Colonic mucosa (tissue), 4 donors: Measurements from ENCODE around the gene MLPH. TPM values are rescaled to one million over a fixed set of nuclear protein-coding genes. Genes with fewer than 3 reads are reported as not detected.
"Not testable (repeated sequence)": the region's sequence is repeated elsewhere in the genome, so short reads cannot be mapped to it uniquely, and the experiment has no call there.

ENCODE experiments used
- DNase-seq: peaks from one replicate; pipeline ENCODE4 v3.0.0-alpha.2; 2020
- H3K27ac ChIP-seq: fragments of 200-600 bp; one replicate; pipeline ENCODE4 v1.8.0; 2021
- H3K27me3 ChIP-seq: fragments of 200-600 bp; one replicate; pipeline ENCODE4 v1.8.0; 2021
- H3K36me3 ChIP-seq: fragments of 200-600 bp; one replicate; pipeline ENCODE4 v1.8.0; 2021
- H3K4me1 ChIP-seq: fragments of 200-600 bp; one replicate; pipeline ENCODE4 v1.8.0; 2021; ENCODE audit warnings: mild to moderate bottlenecking
- H3K4me3 ChIP-seq: fragments of 200-600 bp; one replicate; pipeline ENCODE4 v1.8.0; 2021
- H3K9ac ChIP-seq, 2 donors: one replicate each; pipeline ENCODE4 v1.7.0; 2013; ENCODE audit warnings: control low read depth in 2 of 2, low read depth in 2 of 2, low read length in 2 of 2
- H3K9me3 ChIP-seq: fragments of 200-600 bp; one replicate; pipeline ENCODE4 v1.8.0; 2021
- CTCF ChIP-seq: fragments of 200-600 bp; IDR thresholded peaks from one replicate; pipeline ENCODE4 v1.8.0; 2022; ENCODE audit warnings: antibody characterized with exemption, mild to moderate bottlenecking
- intact Hi-C: fragments of 100-400 bp; cut with DNase I; formaldehyde crosslinking; loops from one replicate; pipeline ENCODE4 v1.14.1; 2022
- total RNA-seq, 2 donors: library from RNA; stranded (reverse); fragmentation: NEBNext Ultra II Directional in 1 of 2; extraction: Animal tissue kit (Norgen Biotek cat#: 25700) in 1 of 2; gene quantifications; one replicate each; pipeline ENCODE4 v1.2.1, GENCODE V29; 2021
- donor health status: healthy.
- donor health status: DM: no; HTN: no; CAD: no.
- donor health status: DM: no; HTN: no; CAD: no.

Gene MLPH
- total RNA-seq, 2 donors from 2014 or later = 87.9 to 111 TPM

GRCh38 chr2:237592425-237592980 is 105.5 kb downstream of the MLPH start:
- H3K27me3 ChIP-seq = no peaks in the 10 kb centered on the region
- H3K27ac ChIP-seq = no peak overlapping the region
- no peak overlapping the region for H3K4me3 ChIP-seq
- no peak for DNase-seq
- no peaks in the 10 kb centered on the region for H3K9me3 ChIP-seq
- H3K9ac ChIP-seq = no peak overlapping the region
- intact Hi-C loops = no loop called here
- H3K36me3 ChIP-seq = no peaks in the 10 kb centered on the region
- no peaks in the 10 kb centered on the region for H3K4me1 ChIP-seq
- no peak for TF ChIP-seq CTCF

GRCh38 chr2:237593036-237593435 is 106.0 kb downstream of the MLPH start:
- Histone ChIP-seq H3K27me3 (no peaks in the 10 kb centered on the region), H3K9ac (no peak overlapping the region), H3K4me3 (no peak overlapping the region), H3K27ac (no peak overlapping the region), H3K36me3 (no peaks in the 10 kb centered on the region), H3K4me1 (no peaks in the 10 kb centered on the region), H3K9me3 (no peaks in the 10 kb centered on the region)
- DNase-seq = no peak
- intact Hi-C loops = no loop called here
- no peak for TF ChIP-seq CTCF

GRCh38 chr2:237593596-237594320 is 106.7 kb downstream of the MLPH start:
- no peak for DNase-seq
- no peaks in the 10 kb centered on the region for H3K4me1 ChIP-seq
- no peak overlapping the region for H3K9ac ChIP-seq
- H3K27ac ChIP-seq = no peak overlapping the region
- intact Hi-C loops = no loop called here
- no peak for TF ChIP-seq CTCF
- H3K27me3 ChIP-seq = no peaks in the 10 kb centered on the region
- H3K9me3 ChIP-seq = no peaks in the 10 kb centered on the region
- no peaks in the 10 kb centered on the region for H3K36me3 ChIP-seq
- no peak overlapping the region for H3K4me3 ChIP-seq

- H3K4me1 ChIP-seq = no peaks in the 10 kb centered on the region
- H3K9me3 ChIP-seq = no peaks in the 10 kb centered on the region
- H3K27me3 ChIP-seq = no peaks in the 10 kb centered on the region
- H3K27ac ChIP-seq = no peak overlapping the region
- H3K9ac ChIP-seq = no peak overlapping the region
- no peaks in the 10 kb centered on the region for H3K36me3 ChIP-seq
- DNase-seq = no peak
- no peak overlapping the region for H3K4me3 ChIP-seq
- intact Hi-C loops = no loop called here
- no peak for TF ChIP-seq CTCF
Observed at GRCh38 chr2:237594514-237594871, 107.4 kb downstream of the MLPH start.

- not testable (repeated sequence) for H3K9me3 ChIP-seq, H3K9ac ChIP-seq, H3K4me1 ChIP-seq, H3K27me3 ChIP-seq, H3K36me3 ChIP-seq, H3K4me3 ChIP-seq, H3K27ac ChIP-seq, DNase-seq
- intact Hi-C loops = loop anchor here (5.0 kb wide), 1 partner anchor 146 kb away; no protein-coding TSS in a partner anchor
Observed at GRCh38 chr2:237595829-237596519, 108.9 kb downstream of the MLPH start.
